Measurements from ENCODE around the gene UGT1A1.

- no peak for TF ChIP-seq GATA2 (IDR thresholded peaks at IDR 0.05; ENCODE audit: low read depth, low read length)
- no peak for TF ChIP-seq GATA3 (IDR thresholded peaks at IDR 0.05; ENCODE audit: low read depth, low read length)
These were observed 42.2 kb downstream of the UGT1A1 start for GRCh38 chr2:233802132-233802815.
